Endometrial microvascular endothelial cells (primary cell): ENCODE measurements around the gene ATG7. TPM values are rescaled to one million over a fixed set of nuclear protein-coding genes. Genes with fewer than 3 reads are reported as not detected.
"Not testable (repeated sequence)": the region's sequence is repeated elsewhere in the genome, so short reads cannot be mapped to it uniquely, and the experiment has no call there.

Source experiments
- in situ Hi-C: cut with HindIII; loops from 2 replicates; pipeline ENCODE4 v1.10.0; 2017; ENCODE audit warnings: low sequenced_read_pairs, low pct_unique_long_range_greater_than_20kb; ENCODE audit errors: inconsistent ontology term
- total RNA-seq: library from RNA; depleted of rRNA; stranded (reverse); fragments of >200 nt; gene quantifications from one replicate; pipeline ENCODE4 v1.2.3, GENCODE V29; 2015; ENCODE audit errors: inconsistent ontology term

The ATG7 gene
- total RNA-seq, 1 donor from 2014 or later: 106 TPM

DNA sequence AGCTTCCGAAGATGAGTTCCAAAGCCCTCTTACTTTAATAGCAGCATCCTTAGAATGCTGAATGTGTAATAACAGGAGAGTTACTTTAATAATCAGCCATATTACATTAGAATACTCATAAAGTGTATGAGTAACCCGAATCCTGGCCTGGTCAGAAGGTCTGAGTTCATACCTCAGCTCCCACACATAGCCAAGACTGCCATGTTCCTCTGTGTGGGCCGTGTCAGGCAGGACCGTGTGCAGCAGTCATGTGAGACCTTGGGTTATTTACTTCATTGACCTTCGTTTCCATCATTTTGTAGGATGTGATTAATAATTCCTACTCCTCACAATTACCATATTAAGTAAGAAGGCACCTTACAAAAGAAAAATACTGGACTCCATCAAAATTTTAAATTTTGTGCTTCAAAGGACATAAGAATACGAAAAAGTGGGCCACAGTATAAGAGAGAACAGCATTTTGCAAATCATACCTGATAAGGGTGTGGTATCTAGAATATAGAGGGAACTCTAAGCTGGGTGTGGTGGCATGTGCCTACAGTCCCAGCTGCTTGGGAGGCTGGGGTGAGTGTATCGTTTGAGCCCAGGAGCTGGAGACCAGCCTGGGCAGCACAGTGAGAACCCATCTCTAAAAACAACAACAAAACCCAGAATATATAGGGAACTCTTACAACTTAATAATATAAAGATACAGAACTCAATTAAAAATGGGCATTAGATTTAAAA is 163.4 kb downstream of the ATG7 start:
- in situ Hi-C loops: no loop called here

DNA sequence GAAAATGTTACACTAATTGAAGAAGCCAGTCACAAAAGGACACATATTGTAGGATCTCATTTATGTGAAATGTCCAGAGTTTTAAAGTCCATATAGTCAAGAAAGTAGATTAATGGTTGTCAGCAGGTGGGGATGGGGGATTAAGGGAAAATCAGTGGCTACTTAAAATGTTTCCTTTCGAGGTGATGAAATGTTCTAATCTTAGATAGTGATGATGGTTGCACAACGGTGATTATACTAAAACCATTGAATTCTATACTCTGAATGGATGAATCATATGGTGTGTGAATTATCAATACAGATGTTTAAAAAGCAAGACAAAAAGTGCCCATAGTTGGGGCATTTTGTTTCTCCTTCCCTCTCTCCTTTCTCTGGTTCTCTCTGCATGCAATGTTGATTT is 164.6 kb downstream of the ATG7 start:
- in situ Hi-C loops: no loop called here

DNA sequence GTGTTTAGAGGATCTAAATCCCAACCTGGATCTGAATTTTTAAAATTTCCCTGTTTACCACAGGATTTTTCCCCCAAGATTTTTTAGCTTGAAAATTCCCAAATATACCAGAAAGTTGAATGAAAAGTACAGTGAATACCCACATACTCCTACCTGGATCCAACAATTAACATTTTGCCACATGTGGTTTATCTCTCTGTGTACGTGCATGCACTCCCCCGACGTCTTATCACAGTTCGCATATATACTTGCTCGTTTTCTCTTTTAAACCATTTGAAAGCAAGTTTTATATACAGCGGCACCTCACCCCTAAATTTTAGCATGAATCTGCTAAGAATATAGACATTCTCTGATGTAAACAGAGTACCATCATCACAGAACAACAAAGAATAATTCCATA is 165.3 kb downstream of the ATG7 start:
- in situ Hi-C loops: no loop called here

DNA sequence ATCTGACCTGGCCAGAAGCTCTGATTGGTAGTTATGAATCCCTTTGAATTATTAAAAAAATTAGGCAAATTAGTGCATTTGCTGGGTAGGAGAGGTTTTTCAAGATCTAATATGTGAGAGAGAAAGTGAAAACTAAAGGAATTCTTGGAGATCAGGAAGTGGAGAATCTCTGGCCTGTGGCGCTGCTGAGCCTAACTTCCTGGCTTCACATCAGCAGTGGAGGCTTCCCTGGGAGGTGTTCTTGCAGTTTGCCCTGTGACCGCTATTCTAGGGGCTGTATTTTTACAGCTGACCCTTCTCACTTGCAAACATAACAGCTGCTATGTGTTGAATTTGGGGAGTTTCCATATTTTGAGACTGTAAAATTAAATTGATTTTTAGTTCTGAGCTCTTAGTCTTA is 166.4 kb downstream of the ATG7 start:
- in situ Hi-C loops: no loop called here

DNA sequence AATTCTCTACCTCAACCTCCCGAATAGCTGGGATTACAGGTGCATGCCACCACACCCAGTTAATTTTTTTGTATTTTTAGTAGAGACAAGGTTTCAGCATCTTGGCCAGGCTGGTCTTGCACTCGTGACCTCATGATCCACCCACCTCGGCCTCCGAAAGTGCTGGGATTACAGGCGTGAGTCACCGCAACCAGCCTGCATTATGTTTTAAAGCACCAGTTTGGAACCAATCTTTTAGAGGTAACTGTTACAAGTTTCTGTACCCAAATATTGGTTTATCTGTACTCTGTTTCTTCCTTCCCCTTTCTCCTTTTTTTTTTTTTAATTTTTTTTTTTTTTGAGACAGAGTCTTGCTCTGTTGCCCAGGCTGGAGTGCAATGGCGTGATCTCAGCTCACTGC is 169.1 kb downstream of the ATG7 start:
- in situ Hi-C loops: not testable (repeated sequence)

DNA sequence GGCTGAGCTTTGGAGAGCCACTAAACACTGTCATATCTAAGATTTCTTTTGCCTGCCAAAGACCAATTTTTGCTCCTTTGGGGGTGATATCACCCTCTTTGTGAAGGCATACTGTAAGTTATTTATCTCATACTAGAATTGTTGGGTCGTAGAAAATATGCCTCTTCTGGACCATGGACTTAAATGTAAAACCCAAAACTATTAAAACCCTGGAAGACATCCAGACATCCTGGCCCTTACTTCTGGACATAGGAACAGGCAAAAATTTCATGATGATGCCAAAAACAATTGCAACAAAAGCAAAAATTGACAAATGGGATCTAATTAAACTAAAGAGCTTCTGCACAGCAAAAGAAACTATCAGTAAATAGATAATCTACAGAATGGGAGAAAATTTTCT is 172.2 kb downstream of the ATG7 start:
- in situ Hi-C loops: no loop called here

DNA sequence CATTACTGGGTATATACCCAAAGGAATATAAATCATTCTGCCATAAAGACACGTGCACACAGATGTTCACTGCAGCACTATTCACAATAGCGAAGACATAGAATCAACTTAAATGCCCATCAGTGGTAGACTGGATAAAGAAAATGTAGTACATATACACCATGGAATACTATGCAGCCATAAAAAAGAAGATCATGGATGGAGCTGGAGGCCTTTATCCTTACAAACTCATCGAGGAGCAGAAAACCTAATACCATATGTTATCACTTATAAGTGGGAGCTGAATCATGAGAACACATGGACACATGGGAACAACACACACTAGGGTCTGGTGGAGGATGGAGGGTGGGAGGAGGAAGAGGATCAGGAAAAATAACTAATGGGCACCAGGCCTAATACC is 173.0 kb downstream of the ATG7 start:
- in situ Hi-C loops: not testable (repeated sequence)

DNA sequence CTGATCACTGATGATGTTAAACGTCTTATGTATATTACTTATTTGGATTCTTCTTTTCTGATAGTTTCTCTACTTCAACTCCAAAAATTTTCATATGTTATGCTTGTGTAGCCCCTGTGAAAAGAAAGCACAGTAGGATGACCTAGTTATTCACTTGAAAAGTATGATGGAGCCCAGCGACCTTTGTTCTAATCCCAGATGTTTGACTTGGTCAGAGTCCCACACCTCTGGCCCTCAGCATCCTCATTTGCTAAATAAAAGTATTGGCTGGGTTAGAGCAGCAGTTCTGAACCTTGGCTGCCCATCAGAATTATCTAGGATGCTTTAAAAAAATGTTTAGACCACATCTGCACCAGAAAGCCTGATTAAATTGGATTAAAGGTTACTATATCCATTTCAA is 173.7 kb downstream of the ATG7 start:
- in situ Hi-C loops: no loop called here

DNA sequence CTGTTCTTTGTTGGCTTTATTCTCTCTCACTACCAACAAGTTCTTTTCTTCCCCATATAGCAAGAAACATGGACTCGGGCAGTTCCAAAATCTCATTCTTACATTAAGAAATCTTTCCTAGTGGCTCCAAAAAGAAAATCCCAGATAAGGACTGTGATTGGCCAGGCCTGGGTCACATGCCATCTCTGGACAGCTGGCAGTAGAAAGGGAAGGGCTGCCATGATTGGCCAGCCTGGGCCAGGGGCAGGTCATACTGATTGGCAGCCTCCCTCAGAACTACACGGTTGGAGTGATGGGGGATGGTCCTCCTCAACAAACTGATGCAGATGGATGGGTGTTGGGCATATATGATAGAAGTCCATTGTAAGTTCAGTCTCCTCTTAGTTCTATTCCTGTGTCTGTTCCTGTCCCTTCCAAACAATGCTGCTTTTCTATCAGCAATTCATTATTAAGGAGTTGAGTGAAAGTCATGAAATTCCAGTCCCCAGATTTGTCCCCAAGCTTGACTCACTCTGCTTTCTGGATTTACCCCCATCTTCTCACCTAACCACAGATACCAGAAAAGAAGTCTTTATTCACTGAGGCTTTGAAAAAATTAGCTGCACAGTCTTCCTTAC is 175.5 kb downstream of the ATG7 start:
- in situ Hi-C loops: no loop called here

DNA sequence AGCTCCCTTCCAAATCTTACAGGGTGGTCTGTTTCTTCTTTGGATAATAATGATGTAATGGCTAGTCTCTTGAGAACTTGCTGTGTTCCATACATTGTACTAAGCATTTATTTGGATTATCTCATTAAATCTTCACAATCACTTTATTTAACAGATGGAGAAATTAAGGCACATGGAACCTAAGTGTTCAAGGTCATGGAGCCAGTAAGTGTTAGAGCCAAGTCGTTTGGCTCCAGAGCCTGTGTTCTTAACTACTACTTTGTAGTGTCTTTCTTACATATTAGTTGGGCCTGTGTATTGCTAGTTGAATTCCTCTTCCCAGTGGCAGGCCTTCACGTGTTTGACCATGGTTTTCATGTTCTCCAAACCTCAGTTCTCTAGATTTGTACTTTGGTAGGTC is 177.8 kb downstream of the ATG7 start:
- in situ Hi-C loops: no loop called here

DNA sequence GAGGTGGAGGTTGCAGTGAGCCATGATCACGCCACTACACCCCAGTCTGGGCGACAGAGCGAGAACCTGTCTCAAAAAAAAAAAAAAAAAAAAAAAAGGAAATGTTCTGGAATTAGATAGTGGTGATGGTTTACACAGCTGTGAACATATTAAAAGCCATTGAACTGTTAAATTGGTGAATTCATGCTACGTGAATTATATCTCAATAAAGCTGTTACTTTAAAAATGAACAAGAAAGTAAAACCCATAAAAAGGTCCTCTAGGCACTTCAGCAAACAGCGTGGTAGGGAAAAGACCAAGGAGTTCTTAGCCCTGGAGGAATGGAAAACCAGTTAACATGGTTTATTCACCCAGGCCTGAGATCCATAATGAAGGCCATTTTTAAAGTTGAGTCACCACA is 180.1 kb downstream of the ATG7 start:
- in situ Hi-C loops: no loop called here

DNA sequence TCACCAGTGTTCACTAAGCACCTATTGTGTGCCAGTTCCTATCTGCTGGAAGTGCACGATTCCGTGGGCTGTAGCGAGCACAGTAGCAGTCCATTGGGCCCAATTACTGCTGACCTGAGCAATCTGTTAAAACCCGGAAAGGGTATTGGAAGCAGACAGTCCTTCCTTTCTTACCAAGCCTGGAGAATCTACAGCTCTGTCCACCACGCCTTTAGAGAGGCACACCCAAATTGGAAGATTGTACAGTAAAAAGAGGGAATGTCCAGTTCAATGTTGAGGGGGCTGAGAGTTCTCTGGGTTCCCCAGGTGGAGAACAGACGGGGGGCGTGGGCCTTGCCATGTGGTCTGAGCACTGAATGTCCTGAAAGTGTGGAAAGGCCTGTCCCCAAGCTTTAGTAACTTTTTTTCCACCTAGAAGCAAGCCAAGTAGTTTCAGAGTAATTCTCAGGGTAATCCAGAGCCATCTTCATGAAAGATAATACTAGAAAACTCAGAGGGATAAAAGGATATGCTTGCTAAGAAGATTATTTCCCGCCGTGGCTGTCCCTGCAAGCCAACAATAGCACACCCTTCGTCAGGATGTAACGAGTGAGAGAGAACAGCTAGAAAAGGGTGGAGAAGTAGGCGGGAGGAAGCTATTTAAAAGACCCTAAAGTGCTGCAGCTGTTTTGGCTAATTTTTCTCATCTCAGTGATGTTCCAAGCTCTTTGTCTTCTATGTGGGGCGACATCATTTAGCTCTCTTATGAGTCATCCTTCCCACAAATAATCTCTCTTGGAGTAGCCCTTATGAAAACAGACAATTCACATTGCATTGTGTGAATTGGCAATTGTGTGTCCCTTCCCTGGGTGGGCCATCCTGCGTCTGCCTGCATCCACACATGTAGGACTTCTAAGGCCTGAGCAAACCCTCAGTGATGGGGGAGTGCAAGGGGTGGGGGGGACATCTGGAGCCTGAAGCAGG is 181.0 kb downstream of the ATG7 start:
- in situ Hi-C loops: no loop called here

DNA sequence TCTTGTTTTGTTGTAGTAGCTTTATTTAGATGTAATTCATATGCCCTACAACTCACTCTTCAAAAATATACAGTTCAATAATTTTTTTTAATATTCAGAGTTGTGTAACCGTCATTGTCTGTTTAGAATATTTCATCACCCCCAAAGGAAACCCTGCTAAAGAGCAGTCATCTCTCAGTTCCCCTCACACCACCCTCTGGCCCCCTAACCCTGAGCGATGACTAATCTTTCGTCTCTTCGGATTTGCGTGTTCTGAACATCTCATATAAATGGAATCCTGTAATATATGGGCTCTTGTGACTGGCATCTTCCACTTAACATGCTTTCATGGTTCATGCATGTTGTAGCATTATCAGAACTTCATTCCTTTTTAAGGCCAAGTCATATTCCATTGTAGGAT is 183.8 kb downstream of the ATG7 start:
- in situ Hi-C loops: no loop called here

DNA sequence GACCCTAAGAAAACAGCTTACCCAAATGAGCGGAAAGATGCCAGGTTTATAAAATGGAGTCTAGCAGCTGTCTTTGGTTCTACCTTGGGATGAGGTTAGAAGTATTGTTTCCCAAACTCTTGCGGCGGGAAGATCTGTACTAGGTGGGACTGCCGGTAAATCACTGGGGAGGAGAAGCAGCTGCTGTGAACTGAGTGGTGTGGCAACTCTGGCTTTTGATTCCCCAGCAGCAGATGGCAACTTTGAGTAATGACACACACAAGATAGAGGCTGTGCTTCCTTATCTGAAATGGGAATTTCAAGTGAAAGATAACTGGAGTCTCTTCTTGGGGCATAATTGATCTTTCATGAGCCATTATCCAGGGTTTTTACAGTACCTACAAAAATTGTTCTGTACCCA is 184.9 kb downstream of the ATG7 start:
- in situ Hi-C loops: no loop called here

DNA sequence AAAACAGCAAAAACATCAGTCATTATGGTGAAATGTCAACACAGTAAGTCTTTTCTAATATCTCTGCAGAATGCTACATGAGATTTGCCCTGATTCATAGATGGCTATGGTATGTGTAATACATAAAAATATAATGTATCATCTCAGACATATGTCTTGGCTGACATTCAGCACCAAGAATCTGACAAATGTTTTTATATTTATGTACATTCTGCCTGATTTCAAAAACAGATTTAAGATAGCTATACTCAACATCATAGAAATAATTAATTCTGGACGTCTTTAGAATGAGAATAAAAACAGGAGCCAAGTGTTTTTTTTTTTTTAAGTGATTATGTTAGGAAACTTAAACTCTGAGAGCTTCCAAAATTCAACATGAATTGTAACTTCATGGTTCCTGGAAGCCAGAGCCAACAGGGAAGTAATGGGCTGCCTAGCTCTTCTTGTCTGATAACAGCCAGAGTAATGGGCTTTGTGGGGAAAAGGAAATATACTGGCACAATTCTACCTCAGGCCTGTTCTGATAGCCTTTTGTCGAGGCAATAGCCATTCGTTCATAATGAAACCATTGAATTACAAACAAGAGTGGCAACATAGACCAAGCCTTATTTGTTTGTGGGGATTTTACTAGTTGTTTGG is 187.1 kb downstream of the ATG7 start:
- in situ Hi-C loops: no loop called here

DNA sequence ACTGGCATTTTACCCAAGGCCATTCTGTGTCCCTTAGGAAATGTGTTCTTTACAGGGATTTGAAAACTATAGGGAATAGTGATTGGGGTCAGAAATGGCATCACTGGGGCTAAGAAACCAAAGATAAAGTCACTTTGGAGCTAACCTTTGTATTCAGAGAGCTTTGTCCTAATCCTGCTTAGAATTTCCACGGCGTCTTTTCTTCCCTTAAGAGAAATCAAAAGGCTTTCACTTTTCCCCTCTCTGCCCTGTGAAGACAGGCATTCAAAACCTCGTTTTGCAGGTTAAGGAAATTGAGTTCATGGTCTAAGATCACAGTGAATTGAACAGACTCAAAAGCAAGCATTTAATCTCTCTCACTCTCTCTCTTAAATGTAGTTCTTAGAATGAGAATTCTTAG is 189.0 kb downstream of the ATG7 start:
- in situ Hi-C loops: no loop called here

DNA sequence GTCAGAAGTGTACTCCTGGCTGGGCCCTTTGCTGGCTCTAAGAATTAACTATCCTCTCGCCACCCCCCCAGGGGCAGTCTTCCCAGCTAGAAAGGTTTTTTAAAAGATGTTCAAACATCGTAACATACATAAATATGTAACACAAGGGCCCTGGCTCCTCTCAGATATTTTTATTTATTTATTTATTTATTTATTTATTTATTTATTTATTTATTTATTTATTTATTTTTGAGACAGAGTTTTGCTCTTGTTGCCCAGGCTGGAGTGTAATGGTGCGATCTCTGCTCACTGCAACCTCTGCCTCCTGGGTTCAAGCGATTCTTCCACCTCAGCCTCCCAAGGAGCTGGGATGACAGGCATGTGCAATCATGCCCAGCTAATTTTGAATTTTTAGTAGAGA is 190.5 kb downstream of the ATG7 start:
- in situ Hi-C loops: not testable (repeated sequence)

DNA sequence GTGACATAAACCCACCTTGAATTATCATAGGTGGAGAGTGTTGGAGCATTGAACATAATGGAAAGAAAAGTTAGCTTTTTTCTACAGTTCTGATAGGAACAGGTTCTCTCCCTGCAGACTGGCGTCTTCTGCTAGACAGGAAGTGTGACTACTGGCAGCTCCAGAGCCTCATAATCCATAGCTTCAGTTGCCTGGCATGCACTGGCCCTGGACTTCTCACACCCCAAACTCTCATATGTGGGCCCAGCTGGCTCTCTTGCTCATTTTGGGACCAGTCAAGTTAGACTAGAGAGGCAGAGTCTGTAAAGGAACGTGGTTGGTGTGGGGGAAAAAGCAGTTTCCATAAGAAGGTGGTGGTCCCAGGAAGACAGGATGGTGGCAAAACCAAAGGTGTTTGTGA is 191.4 kb downstream of the ATG7 start:
- in situ Hi-C loops: no loop called here

DNA sequence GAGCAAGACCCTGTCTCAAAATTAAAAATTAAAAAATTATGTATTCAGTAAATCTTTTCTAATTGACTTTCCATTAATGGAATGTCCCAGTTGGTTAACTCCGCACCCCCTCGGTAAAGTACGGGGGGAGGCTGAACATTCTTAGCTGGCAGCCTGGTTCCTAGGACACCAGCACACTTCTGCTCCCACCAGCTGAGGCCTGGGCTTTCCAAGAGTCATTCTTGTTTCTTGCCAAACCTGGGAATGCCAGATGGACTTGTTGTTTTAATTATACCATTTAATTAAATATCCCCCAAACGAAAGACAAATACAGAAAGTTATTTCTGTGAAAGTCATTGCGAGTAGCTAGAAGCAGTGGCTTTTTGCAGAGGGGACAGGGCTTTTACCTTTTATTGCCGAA is 192.2 kb downstream of the ATG7 start:
- in situ Hi-C loops: no loop called here
